GM19023 (cell line): ENCODE data around the gene FRRS1L.

Experiments
- ATAC-seq: cut with Tn5 transposase; IDR thresholded peaks from one replicate; pipeline ENCODE4 v1.9.1; 2021; ENCODE audit warnings: mild to moderate bottlenecking, moderate library complexity; ENCODE audit not compliant: unreplicated experiment

The FRRS1L gene

DNA sequence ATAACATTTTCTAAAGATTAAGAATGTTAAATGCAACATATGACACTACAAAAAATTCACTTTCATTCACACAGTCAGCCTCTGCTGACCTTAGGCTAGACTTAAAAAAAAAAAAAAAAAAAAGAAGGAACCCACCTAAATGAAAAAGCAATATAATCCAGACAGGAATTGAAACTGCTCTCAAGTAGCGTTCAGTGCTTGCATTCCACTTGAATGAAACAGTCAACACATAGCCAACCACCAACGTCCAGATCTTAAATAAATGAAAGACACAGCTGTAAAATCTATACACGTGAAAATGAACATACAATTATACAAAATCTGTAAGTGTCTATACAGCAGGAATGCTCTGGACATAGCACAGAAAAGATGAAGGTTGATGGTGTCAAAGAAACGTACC lies 58.7 kb downstream of the FRRS1L start:
- no peak for ATAC-seq

- no peak for ATAC-seq
Observed at GRCh38 chr9:109107402-109108240, 59.4 kb downstream of the FRRS1L start.

- ATAC-seq, result peak; percentile 70
Observed at GRCh38 chr9:109101810-109102209, 65.2 kb downstream of the FRRS1L start.

GRCh38 chr9:109101202-109101595 lies 65.8 kb downstream of the FRRS1L start:
- ATAC-seq, result no peak

- no peak for ATAC-seq
Observed at GRCh38 chr9:109100543-109101201, 66.4 kb downstream of the FRRS1L start.

- ATAC-seq, result no peak
Observed at GRCh38 chr9:109098960-109099308, 68.1 kb downstream of the FRRS1L start.

- ATAC-seq, result no peak
Observed at GRCh38 chr9:109098171-109098959, 68.7 kb downstream of the FRRS1L start.

- no peak for ATAC-seq
Observed at GRCh38 chr9:109097146-109097545, 69.9 kb downstream of the FRRS1L start.

- ATAC-seq, result no peak
Observed at GRCh38 chr9:109095321-109095720, 71.7 kb downstream of the FRRS1L start.

DNA sequence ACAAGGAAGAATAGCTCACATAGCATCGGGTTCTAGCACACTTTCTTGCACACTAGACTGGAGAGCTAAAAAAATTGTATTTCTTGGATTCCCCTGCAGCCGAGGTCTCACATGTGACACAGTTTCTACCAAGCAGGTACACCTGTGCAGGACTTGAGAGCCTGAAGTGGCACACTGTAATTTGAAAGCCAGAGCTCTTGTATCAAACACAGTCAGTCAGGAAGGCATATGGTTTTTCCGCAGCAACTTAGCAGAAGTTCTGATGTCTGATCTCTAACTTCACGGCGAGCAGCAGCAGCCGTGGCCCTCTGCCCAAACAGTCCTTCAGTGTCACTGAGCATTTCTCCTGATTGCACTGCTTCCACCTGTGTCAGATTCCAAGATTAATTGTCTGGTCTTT lies 72.8 kb downstream of the FRRS1L start:
- no peak for ATAC-seq

- no peak for ATAC-seq
Observed at GRCh38 chr9:109092587-109092986, 74.5 kb downstream of the FRRS1L start.

- ATAC-seq, result no peak
Observed at GRCh38 chr9:109092051-109092580, 74.9 kb downstream of the FRRS1L start.

- no peak for ATAC-seq
Observed at GRCh38 chr9:109088221-109088620, 78.8 kb downstream of the FRRS1L start.

DNA sequence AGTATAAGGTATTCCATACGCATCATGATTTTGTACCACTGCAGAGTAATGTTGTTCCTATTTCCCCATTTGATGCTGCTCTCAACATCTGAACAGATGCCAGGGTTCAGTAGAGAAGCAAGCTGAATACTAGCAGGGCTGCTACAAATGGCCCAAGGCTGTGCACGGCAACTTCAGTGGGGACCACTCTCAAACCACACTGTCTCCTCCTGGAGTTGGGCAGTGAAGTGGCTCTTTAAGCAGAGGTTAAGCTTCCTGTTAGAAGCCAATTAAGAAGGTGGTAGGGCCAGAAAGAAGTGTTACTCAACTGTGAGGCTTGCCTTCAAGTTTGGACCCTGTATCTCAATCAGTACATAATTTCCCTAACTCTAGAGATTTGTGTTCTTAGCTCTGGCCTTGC lies 79.3 kb downstream of the FRRS1L start:
- no peak for ATAC-seq

GRCh38 chr9:109086221-109086620 lies 80.8 kb downstream of the FRRS1L start:
- ATAC-seq, result peak; percentile 71

DNA sequence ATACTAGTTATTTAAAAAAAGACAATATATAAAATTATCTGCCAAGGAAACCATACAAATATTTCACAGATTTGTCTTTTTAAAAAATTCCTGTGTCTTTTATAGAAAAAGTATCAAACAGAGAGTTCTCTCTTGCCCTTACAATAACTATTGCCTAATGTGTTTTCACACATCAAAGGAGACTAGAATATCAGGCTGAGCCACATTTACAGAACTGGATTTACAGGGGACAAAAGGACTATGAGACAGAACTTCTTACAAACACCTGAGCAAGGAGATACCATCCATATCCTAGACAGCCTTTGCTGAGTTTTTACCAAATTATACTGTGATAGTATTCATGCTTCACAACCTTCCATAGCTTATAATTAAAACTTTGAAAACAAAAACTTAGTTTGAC lies 81.5 kb downstream of the FRRS1L start:
- no peak for ATAC-seq

- no peak for ATAC-seq
Observed at GRCh38 chr9:109083813-109084405, 83.1 kb downstream of the FRRS1L start.

- no peak for ATAC-seq
Observed at GRCh38 chr9:109083141-109083540, 83.9 kb downstream of the FRRS1L start.

DNA sequence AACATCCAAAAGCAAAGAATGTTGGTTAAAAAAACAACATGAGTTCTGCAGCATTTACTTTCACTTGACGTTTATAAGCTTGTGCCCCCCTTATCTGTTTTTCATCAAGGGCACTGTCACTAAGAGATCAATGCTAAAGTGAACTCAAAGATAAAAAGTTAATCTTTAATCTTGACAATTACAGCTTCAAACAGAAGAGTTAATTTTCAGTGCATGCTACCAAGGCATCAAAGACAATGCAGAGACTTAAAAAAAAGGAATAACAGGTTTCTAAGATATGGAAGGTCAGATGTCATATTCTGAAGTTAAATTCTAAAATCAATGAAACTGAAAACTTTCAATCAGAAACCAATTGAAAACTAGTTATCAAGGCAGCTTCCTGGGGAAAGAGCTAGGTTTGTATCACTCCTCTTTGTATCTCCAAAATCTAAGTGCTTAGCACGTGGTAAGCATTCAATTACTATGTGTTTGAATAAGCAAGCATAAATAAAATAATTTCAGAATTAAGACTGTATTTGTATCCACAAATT lies 84.9 kb downstream of the FRRS1L start:
- no peak for ATAC-seq
